Smooth muscle cell of the brain vasculature (primary cell): ENCODE data around the gene TRAPPC4.
A peak's percentile ranks its signal among the peaks of the same experiment; 100 is the strongest.
"Not testable (repeated sequence)": the region's sequence is repeated elsewhere in the genome, so short reads cannot be mapped to it uniquely, and the experiment has no call there.

Source experiments
- DNase-seq: peaks from one replicate; pipeline ENCODE4 v3.0.0-alpha.2; 2012; ENCODE audit warnings: low read depth, low spot score

TRAPPC4 gene

GRCh38 chr11:119014209-119014924, 4.2 kb upstream of the TRAPPC4 start:
- DNase-seq: no peak

GRCh38 chr11:119015054-119015611, 3.4 kb upstream of the TRAPPC4 start:
- no peak for DNase-seq

- no peak for DNase-seq
Observed at GRCh38 chr11:119016216-119017009, 2.2 kb upstream of the TRAPPC4 start.

GRCh38 chr11:119017377-119017776, 1.2 kb upstream of the TRAPPC4 start:
- not testable (repeated sequence) for DNase-seq

- no peak for DNase-seq
Observed at GRCh38 chr11:119019996-119020395, 1.4 kb downstream of the TRAPPC4 start.

GRCh38 chr11:119021631-119022030, 3.1 kb downstream of the TRAPPC4 start:
- DNase-seq: no peak

- DNase-seq: no peak
Observed at GRCh38 chr11:119023741-119024140, 5.2 kb downstream of the TRAPPC4 start.

GRCh38 chr11:119024430-119025098, 6.0 kb downstream of the TRAPPC4 start:
- DNase-seq: no peak

GRCh38 chr11:119025099-119025473, 6.5 kb downstream of the TRAPPC4 start:
- no peak for DNase-seq

GRCh38 chr11:119025541-119025940, 7.0 kb downstream of the TRAPPC4 start:
- no peak for DNase-seq

GRCh38 chr11:119025978-119026766, 7.6 kb downstream of the TRAPPC4 start:
- no peak for DNase-seq

GRCh38 chr11:119026970-119027369, 8.4 kb downstream of the TRAPPC4 start:
- no peak for DNase-seq

GRCh38 chr11:119027561-119028345, 9.2 kb downstream of the TRAPPC4 start:
- DNase-seq: no peak

GRCh38 chr11:119028346-119029068, 9.9 kb downstream of the TRAPPC4 start:
- DNase-seq: no peak

- DNase-seq: no peak
Observed at GRCh38 chr11:119029069-119029339, 10.4 kb downstream of the TRAPPC4 start.

- DNase-seq: no peak
Observed at GRCh38 chr11:119029340-119030028, 10.9 kb downstream of the TRAPPC4 start.

- no peak for DNase-seq
Observed at GRCh38 chr11:119030029-119030328, 11.4 kb downstream of the TRAPPC4 start.

GRCh38 chr11:119030329-119031047, 11.9 kb downstream of the TRAPPC4 start, which contains the start of gene SLC37A4:
SLC37A4 (minus strand) TSS chr11:119030877.
- DNase-seq: peak; percentile 91

- DNase-seq: no peak
Observed at GRCh38 chr11:119031912-119032280, 13.3 kb downstream of the TRAPPC4 start.
